VCaP (cell line): Measurements from ENCODE around the gene IKBKE.

ENCODE experiments used
- H3K27ac ChIP-seq: fragments of 450-650 bp; 2 replicates; pipeline ENCODE4 v1.5.1; 2017
- CTCF ChIP-seq: fragments of 450-650 bp; conservative IDR thresholded peaks from 2 replicates; pipeline ENCODE4 v1.5.1; 2017; ENCODE audit warnings: mild to moderate bottlenecking, moderate library complexity

IKBKE gene

GRCh38 chr1:206461602-206462455 lies 8.4 kb upstream of the IKBKE start:
- TF ChIP-seq CTCF: peak; percentile 90
- H3K27ac ChIP-seq: no peak overlapping the region

- H3K27ac ChIP-seq: no peak overlapping the region
- TF ChIP-seq CTCF: no peak
Observed at GRCh38 chr1:206463137-206463536, 7.1 kb upstream of the IKBKE start.

- H3K27ac ChIP-seq: no peak overlapping the region
- TF ChIP-seq CTCF: no peak
Observed at GRCh38 chr1:206463911-206464310, 6.4 kb upstream of the IKBKE start.

GRCh38 chr1:206464456-206464964 lies 5.8 kb upstream of the IKBKE start:
- no peak overlapping the region for H3K27ac ChIP-seq
- TF ChIP-seq CTCF: no peak

- no peak for TF ChIP-seq CTCF
- no peak overlapping the region for H3K27ac ChIP-seq
Observed at GRCh38 chr1:206465951-206466350, 4.3 kb upstream of the IKBKE start.

GRCh38 chr1:206466840-206467649 lies 3.2 kb upstream of the IKBKE start:
- no peak for TF ChIP-seq CTCF
- no peak overlapping the region for H3K27ac ChIP-seq

GRCh38 chr1:206467915-206468314 lies 2.4 kb upstream of the IKBKE start:
- H3K27ac ChIP-seq: no peak overlapping the region

More at GRCh38 chr1:206467915-206468314, 2.4 kb upstream of the IKBKE start:
- TF ChIP-seq CTCF: no peak
